DND-41 (cell line): ENCODE data around the gene MCEE.

Source experiments
- ATAC-seq: fragments of 200-7000 bp; cut with Tn5 transposase; 3 replicates; pipeline ENCODE4 v1.9.1; 2021; ENCODE audit warnings: low read depth; ENCODE audit not compliant: insufficient read depth
- DNase-seq: peaks from one replicate; pipeline ENCODE4 v3.0.0-alpha.2; 2020
- H2AFZ ChIP-seq: 2 replicates; pipeline ENCODE4 v1.6.0; 2012; ENCODE audit warnings: low read depth, low read length
- H3K27ac ChIP-seq: 2 replicates; pipeline ENCODE4 v1.5.1; 2012; ENCODE audit warnings: low read length, inconsistent platforms
- H3K27me3 ChIP-seq: fragments of 200-600 bp; sonication (generic); 2 replicates; pipeline ENCODE4 v1.6.0; 2012; ENCODE audit warnings: low read length, mild to moderate bottlenecking, inconsistent platforms; ENCODE audit not compliant: insufficient read depth, poor library complexity
- H3K36me3 ChIP-seq: 2 replicates; pipeline ENCODE4 v1.5.1; 2012; ENCODE audit warnings: low read length, inconsistent platforms; ENCODE audit not compliant: insufficient read depth
- H3K4me1 ChIP-seq: 2 replicates; pipeline ENCODE4 v1.5.1; 2012; ENCODE audit warnings: mild to moderate bottlenecking, low read length; ENCODE audit not compliant: insufficient read depth
- H3K4me2 ChIP-seq: 2 replicates; pipeline ENCODE4 v1.6.0; 2012; ENCODE audit warnings: mild to moderate bottlenecking, moderate library complexity, low read length, inconsistent platforms; ENCODE audit not compliant: insufficient read depth
- H3K4me3 ChIP-seq, 2 experiments: fragments of 200-600 bp in 1 of 2; shearing (Covaris generic) in 1 of 2; 2 replicates each; pipeline ENCODE4 v1.5.1; 2012 to 2016; ENCODE audit warnings: inconsistent platforms in 2 of 2, low read length in 2 of 2, mild to moderate bottlenecking in 2 of 2, low read depth in 1 of 2, moderate library complexity in 1 of 2
- H3K79me2 ChIP-seq: 2 replicates; pipeline ENCODE4 v1.6.0; 2012; ENCODE audit warnings: low read length, inconsistent platforms; ENCODE audit not compliant: insufficient read depth
- H3K9ac ChIP-seq: 2 replicates; pipeline ENCODE4 v1.6.0; 2012; ENCODE audit warnings: low read depth, mild to moderate bottlenecking, inconsistent platforms, low read length, moderate library complexity
- H3K9me3 ChIP-seq: 2 replicates; pipeline ENCODE4 v1.5.1; 2012; ENCODE audit warnings: low read length, moderate library complexity, mild to moderate bottlenecking, inconsistent platforms; ENCODE audit not compliant: insufficient read depth, severe bottlenecking
- H4K20me1 ChIP-seq: 2 replicates; pipeline ENCODE4 v1.6.0; 2012; ENCODE audit warnings: low read length; ENCODE audit not compliant: insufficient read depth
- EZH2 ChIP-seq: IDR thresholded peaks from 3 replicates; pipeline ENCODE4 v1.6.1; 2012; ENCODE audit warnings: borderline replicate concordance, low read depth, mild to moderate bottlenecking, moderate library complexity, low read length, inconsistent platforms; ENCODE audit not compliant: severe bottlenecking
- TF ChIP-seq, protein P1 (sequence below): IDR thresholded peaks from 2 replicates; pipeline ENCODE4 v1.5.1; 2012; ENCODE audit warnings: borderline replicate concordance, low read length, moderate library complexity, mild to moderate bottlenecking; ENCODE audit not compliant: poor library complexity, severe bottlenecking; ENCODE audit errors: extremely low read depth

Gene MCEE

GRCh38 chr2:71125506-71126294 is 4.3 kb downstream of the MCEE start:
- Histone ChIP-seq H3K27me3 (no peaks in the 10 kb centered on the region), H3K27ac (no peak overlapping the region), H2AFZ (no peak overlapping the region), H3K4me1 (peaks cover 23% of the 10 kb centered on the region), H3K9ac (no peak overlapping the region), H3K36me3 (peaks cover 27% of the 10 kb centered on the region), H3K9me3 (no peaks in the 10 kb centered on the region), H4K20me1 (no peaks in the 10 kb centered on the region), H3K4me3 (no peak overlapping the region), H3K4me2 (no peak overlapping the region), H3K79me2 (peaks cover 36% of the 10 kb centered on the region)
- ATAC-seq (no peak), DNase-seq (no peak)
- TF ChIP-seq, protein P1, sequence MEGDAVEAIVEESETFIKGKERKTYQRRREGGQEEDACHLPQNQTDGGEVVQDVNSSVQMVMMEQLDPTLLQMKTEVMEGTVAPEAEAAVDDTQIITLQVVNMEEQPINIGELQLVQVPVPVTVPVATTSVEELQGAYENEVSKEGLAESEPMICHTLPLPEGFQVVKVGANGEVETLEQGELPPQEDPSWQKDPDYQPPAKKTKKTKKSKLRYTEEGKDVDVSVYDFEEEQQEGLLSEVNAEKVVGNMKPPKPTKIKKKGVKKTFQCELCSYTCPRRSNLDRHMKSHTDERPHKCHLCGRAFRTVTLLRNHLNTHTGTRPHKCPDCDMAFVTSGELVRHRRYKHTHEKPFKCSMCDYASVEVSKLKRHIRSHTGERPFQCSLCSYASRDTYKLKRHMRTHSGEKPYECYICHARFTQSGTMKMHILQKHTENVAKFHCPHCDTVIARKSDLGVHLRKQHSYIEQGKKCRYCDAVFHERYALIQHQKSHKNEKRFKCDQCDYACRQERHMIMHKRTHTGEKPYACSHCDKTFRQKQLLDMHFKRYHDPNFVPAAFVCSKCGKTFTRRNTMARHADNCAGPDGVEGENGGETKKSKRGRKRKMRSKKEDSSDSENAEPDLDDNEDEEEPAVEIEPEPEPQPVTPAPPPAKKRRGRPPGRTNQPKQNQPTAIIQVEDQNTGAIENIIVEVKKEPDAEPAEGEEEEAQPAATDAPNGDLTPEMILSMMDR, result no peak
- no peak for TF ChIP-seq EZH2

DNA sequence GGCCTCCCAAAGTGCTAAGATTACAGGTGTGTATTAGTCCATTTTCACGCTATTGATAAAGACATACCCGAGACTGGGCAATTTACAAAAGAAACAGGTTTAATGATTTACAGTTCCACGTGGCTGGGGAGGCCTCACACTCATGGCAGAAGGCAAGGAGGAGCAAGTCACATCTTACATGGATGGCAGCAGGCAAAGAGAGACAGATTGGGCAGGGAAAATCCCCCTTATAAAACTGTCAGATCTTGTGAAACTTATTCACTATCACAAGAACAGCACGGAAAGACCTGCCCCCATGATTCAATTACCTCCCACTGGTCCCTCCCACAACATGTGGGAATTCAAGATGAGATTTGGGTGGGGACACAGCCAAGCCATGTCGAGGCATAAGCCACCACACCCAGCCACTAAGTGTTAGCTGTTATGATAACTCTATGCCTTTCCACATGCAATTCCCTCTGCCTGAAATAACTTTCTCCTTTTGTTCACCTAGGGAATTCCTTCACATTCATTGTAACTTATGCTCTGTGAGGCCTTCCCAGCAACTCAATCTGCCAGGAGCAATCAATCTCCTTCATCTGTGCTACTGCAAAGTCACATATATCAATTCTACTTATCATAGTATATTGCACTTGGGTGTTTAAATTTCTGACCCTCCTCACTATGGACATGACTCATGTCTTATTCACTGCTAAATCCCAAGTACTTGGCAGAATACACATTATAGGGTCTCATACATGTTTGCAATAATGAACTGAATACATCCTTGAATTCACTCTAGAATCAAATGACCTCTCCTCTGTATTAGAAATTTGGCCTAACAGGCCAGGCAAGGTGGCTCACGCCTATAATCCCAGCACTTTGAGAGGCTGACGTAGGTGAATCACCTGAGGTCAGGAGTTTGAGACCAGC is 7.4 kb downstream of the MCEE start:
- no peak for TF ChIP-seq EZH2
- TF ChIP-seq, protein P1, result no peak
- Histone ChIP-seq H3K4me1 (peaks cover 6% of the 10 kb centered on the region), H3K4me2 (no peak overlapping the region), H3K79me2 (peaks cover 12% of the 10 kb centered on the region), H2AFZ (no peak overlapping the region), H3K27ac (no peak overlapping the region), H3K36me3 (peaks cover 33% of the 10 kb centered on the region; the same call in 1 of the 2 replicates), H3K9me3 (no peaks in the 10 kb centered on the region), H3K4me3 (no peak overlapping the region), H3K27me3 (no peaks in the 10 kb centered on the region), H4K20me1 (no peaks in the 10 kb centered on the region; the same call in 1 of the 2 replicates), H3K9ac (no peak overlapping the region)
- no peak for DNase-seq
- ATAC-seq, result no peak

GRCh38 chr2:71121479-71121878 is 8.6 kb downstream of the MCEE start:
- H3K9ac ChIP-seq, result no peak overlapping the region
- H3K27me3 ChIP-seq, result no peaks in the 10 kb centered on the region
- H3K36me3 ChIP-seq, result peaks cover 35% of the 10 kb centered on the region; the same call in 1 of the 2 replicates
- no peak overlapping the region for H3K4me3 ChIP-seq
- no peaks in the 10 kb centered on the region; the same call in 1 of the 2 replicates for H4K20me1 ChIP-seq
- H3K4me1 ChIP-seq, result no peaks in the 10 kb centered on the region
- no peak overlapping the region for H3K27ac ChIP-seq
- DNase-seq (no peak), ATAC-seq (no peak)
- no peak for TF ChIP-seq EZH2
- TF ChIP-seq, protein P1, result no peak
- peaks cover 6% of the 10 kb centered on the region; the same call in 1 of the 2 replicates for H3K79me2 ChIP-seq
- H3K4me2 ChIP-seq, result no peak overlapping the region
- no peaks in the 10 kb centered on the region for H3K9me3 ChIP-seq
- no peak overlapping the region for H2AFZ ChIP-seq
